ENCODE measurements around the gene EBF3. TPM values are rescaled to one million over a fixed set of nuclear protein-coding genes. Genes with fewer than 3 reads are reported as not detected.

EBF3 gene
- total RNA-seq, 1 experiment from 2014 or later: 0.12 TPM

- no peak for TF ChIP-seq SP1 (IDR thresholded peaks at IDR 0.05; ENCODE audit: low read depth)
- no peak for TF ChIP-seq TCF7L2 (IDR thresholded peaks at IDR 0.05; ENCODE audit: borderline replicate concordance, extremely low read depth, insufficient read depth, insufficient read length)
- TF ChIP-seq FOSL1 (IDR thresholded peaks at IDR 0.05; ENCODE audit: low read depth): no peak
Observed at GRCh38 chr10:129982825-129983224, 18.8 kb upstream of the EBF3 start (continued).

- BruUV-seq (replicated peaks): no TSS peak
Observed at GRCh38 chr10:129978980-129979379, 14.9 kb upstream of the EBF3 start.

More at GRCh38 chr10:129978980-129979379, 14.9 kb upstream of the EBF3 start:
- no peak overlapping the region for H3K27ac ChIP-seq (ENCODE audit: low read depth, low read length)
- DNase-seq (ENCODE audit: low read depth, low spot score) (no peak), ATAC-seq (no peak)
- RAD21 ChIA-PET (ENCODE audit: low non-redundant PET in 1 of 2, low total read pairs in 2 of 2, uncharacterized antibody in 2 of 2, unreplicated experiment in 2 of 2): no interaction called here
- H3K4me1 ChIP-seq (ENCODE audit: control insufficient read depth in 1 of 2, insufficient read depth in 2 of 2, low read length in 2 of 2): no peaks in the 10 kb centered on the region
- no peaks in the 10 kb centered on the region for H4K20me1 ChIP-seq (ENCODE audit: insufficient read depth)
- H3K9me3 ChIP-seq (ENCODE audit: control insufficient read depth in 1 of 2, insufficient read depth in 1 of 2, low read depth in 1 of 2, low read length in 2 of 2): no peaks in the 10 kb centered on the region
- CTCF ChIA-PET: no interaction called here
- no peaks in the 10 kb centered on the region for H3K27me3 ChIP-seq (ENCODE audit: insufficient read depth, low read length)
- H3K79me2 ChIP-seq (ENCODE audit: insufficient read depth, low read length): no peaks in the 10 kb centered on the region
- POLR2A ChIA-PET: no interaction called here
- no peaks in the 10 kb centered on the region for H3K9me2 ChIP-seq (ENCODE audit: insufficient read depth)
- no peaks in the 10 kb centered on the region for H3K36me3 ChIP-seq (ENCODE audit: control insufficient read depth in 1 of 2, insufficient read depth in 2 of 2, low read length in 2 of 2)
- no peak overlapping the region for H3K9ac ChIP-seq (ENCODE audit: low read length)
- intact Hi-C loops (cut with micrococcal nuclease): loop anchor here (10.0 kb wide), 1 partner anchor 104 kb away; no protein-coding TSS in a partner anchor
- H3K4me2 ChIP-seq (ENCODE audit: low read length): no peak overlapping the region
- H2AFZ ChIP-seq (ENCODE audit: low read depth, low read length, poor library complexity, severe bottlenecking): no peak overlapping the region
- H3K4me3 ChIP-seq (replicated peaks in 1 of 2; ENCODE audit: low read depth in 1 of 2, low read length in 2 of 2): no peak overlapping the region
- no peak for TF ChIP-seq POLR2A (IDR thresholded peaks at IDR 0.05; ENCODE audit: borderline replicate concordance, extremely low read depth, insufficient read depth, insufficient read length)
- TF ChIP-seq SIN3A (IDR thresholded peaks at IDR 0.05; ENCODE audit: low read depth): no peak
- TF ChIP-seq CEBPB (IDR thresholded peaks at IDR 0.05; ENCODE audit: low read depth): no peak
- no peak for TF ChIP-seq CBX3 (IDR thresholded peaks at IDR 0.05; ENCODE audit: low read depth)
- no peak for TF ChIP-seq JUND (IDR thresholded peaks at IDR 0.05)
- no peak for TF ChIP-seq ZBTB33 (IDR thresholded peaks at IDR 0.05; ENCODE audit: extremely low read depth, insufficient replicate concordance, low read length)
- TF ChIP-seq POLR2AphosphoS5 (IDR thresholded peaks at IDR 0.05; ENCODE audit: low read depth, low read length): no peak
- no peak for TF ChIP-seq EGR1 (IDR thresholded peaks at IDR 0.05; ENCODE audit: low read depth)
- TF ChIP-seq FOSL1 (IDR thresholded peaks at IDR 0.05; ENCODE audit: low read depth): no peak
- TF ChIP-seq SP1 (IDR thresholded peaks at IDR 0.05; ENCODE audit: low read depth): no peak
- TF ChIP-seq TCF7L2 (IDR thresholded peaks at IDR 0.05; ENCODE audit: borderline replicate concordance, extremely low read depth, insufficient read depth, insufficient read length): no peak
- TF ChIP-seq ATF3 (IDR thresholded peaks at IDR 0.05): no peak
- no peak for TF ChIP-seq EZH2phosphoT487 (IDR thresholded peaks at IDR 0.05; ENCODE audit: borderline replicate concordance)

All from HCT116 (cell line).